Fibroblast of the aortic adventitia (primary cell): ENCODE data around the gene WDR43. TPM values are rescaled to one million over a fixed set of nuclear protein-coding genes. Genes with fewer than 3 reads are reported as not detected.

Experiments
- DNase-seq: peaks from one replicate; pipeline ENCODE4 v3.0.0-alpha.2; 2010; ENCODE audit warnings: low read depth
- H3K4me3 ChIP-seq: 2 replicates; pipeline ENCODE4 v1.5.1; 2011; ENCODE audit warnings: low read depth, mild to moderate bottlenecking, control low read depth, low read length, moderate library complexity
- total RNA-seq: library from RNA; depleted of rRNA; stranded (reverse); fragments of >200 nt; gene quantifications from 2 replicates; pipeline ENCODE4 v1.2.3, GENCODE V29; 2012; ENCODE audit warnings: low replicate concordance
- TF ChIP-seq, protein P1 (sequence below): IDR thresholded peaks from 2 replicates; pipeline ENCODE4 v1.5.1; 2011; ENCODE audit warnings: mild to moderate bottlenecking, low read length, control low read depth, inconsistent platforms; ENCODE audit not compliant: insufficient read depth

WDR43 gene, protein sequence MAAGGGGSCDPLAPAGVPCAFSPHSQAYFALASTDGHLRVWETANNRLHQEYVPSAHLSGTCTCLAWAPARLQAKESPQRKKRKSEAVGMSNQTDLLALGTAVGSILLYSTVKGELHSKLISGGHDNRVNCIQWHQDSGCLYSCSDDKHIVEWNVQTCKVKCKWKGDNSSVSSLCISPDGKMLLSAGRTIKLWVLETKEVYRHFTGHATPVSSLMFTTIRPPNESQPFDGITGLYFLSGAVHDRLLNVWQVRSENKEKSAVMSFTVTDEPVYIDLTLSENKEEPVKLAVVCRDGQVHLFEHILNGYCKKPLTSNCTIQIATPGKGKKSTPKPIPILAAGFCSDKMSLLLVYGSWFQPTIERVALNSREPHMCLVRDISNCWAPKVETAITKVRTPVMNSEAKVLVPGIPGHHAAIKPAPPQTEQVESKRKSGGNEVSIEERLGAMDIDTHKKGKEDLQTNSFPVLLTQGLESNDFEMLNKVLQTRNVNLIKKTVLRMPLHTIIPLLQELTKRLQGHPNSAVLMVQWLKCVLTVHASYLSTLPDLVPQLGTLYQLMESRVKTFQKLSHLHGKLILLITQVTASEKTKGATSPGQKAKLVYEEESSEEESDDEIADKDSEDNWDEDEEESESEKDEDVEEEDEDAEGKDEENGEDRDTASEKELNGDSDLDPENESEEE
- total RNA-seq = 80.2 and 102 TPM in 2 replicates

DNA sequence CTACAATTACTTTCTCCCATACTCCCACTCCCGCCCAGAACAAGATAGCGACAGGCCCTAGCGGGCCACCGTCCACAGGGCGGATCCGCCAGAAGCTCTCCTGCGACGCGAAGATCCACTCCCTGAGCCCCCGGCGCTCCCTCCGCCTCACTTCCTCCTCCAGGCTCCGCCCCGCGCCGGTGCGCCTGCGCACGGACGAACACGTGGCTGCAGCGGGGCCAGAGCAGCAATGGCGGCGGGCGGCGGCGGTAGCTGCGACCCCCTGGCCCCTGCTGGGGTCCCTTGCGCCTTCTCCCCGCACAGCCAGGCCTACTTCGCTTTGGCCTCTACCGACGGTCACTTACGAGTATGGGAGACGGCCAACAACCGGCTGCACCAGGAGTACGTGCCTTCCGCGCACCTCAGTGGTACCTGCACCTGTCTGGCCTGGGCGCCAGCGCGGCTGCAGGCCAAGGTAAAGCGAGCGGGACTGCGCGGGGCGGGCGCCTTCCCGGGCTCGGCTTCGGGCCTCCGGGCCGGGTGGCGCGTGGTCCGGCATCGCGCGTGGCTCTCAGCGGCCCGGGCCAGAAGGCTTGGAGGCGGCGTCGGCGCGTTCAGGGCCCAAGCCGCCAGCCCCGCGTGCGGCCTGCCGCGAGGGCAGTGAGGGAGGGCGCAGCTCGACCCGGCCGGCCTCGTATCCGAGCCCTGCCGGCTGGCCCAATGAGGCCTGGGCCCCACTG lies at the start of gene WDR43:
WDR43 (plus strand) TSS at position 198 of the 719 bp plus-strand sequence; CDS start at position 230, 32 bp downstream.
- TF ChIP-seq, protein P1, sequence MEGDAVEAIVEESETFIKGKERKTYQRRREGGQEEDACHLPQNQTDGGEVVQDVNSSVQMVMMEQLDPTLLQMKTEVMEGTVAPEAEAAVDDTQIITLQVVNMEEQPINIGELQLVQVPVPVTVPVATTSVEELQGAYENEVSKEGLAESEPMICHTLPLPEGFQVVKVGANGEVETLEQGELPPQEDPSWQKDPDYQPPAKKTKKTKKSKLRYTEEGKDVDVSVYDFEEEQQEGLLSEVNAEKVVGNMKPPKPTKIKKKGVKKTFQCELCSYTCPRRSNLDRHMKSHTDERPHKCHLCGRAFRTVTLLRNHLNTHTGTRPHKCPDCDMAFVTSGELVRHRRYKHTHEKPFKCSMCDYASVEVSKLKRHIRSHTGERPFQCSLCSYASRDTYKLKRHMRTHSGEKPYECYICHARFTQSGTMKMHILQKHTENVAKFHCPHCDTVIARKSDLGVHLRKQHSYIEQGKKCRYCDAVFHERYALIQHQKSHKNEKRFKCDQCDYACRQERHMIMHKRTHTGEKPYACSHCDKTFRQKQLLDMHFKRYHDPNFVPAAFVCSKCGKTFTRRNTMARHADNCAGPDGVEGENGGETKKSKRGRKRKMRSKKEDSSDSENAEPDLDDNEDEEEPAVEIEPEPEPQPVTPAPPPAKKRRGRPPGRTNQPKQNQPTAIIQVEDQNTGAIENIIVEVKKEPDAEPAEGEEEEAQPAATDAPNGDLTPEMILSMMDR = no peak
- DNase-seq = peak; percentile 99
- H3K4me3 ChIP-seq = peak within 1 kb of the TSS; percentile 100

DNA sequence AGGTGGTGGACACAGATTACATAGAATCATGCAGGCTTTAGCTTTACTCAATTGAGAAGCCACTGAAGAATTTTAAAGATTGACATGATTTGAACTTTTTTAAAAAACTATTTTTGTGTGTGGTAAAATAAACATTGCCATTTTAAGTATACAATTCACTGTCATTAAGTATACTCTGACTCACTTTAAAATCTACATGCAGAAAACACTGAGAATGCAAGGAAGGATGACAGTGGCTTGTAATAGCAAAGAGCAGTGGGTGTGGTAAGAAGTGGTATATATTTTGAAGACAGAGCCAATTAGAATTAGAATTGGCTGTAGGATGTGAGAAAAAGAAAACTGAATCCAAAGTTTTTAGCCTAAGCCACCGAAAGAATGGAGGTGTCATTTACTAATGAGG lies 39.3 kb upstream of the WDR43 start:
- TF ChIP-seq, protein P1 = no peak
- no peak overlapping the region for H3K4me3 ChIP-seq
- DNase-seq = no peak

DNA sequence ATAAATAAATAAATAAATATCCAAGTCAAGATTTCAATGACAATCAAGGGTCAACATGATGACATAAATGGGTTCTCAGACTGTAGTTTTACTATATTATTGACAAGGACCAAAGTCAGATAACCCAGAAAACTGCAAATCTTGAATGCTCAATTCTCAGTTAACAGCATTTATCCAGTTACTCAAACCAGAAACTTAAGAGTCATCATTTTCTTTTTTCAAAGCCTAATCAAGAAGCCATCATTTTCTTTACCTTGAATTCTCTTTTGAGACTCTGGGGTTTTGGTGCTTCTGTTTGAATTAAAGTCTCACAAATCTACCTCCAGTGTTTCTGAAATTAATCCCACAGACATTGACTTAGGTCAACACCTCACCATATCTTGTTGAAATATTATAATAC lies 38.5 kb upstream of the WDR43 start:
- no peak for DNase-seq
- TF ChIP-seq, protein P1 = no peak
- H3K4me3 ChIP-seq = no peak overlapping the region

DNA sequence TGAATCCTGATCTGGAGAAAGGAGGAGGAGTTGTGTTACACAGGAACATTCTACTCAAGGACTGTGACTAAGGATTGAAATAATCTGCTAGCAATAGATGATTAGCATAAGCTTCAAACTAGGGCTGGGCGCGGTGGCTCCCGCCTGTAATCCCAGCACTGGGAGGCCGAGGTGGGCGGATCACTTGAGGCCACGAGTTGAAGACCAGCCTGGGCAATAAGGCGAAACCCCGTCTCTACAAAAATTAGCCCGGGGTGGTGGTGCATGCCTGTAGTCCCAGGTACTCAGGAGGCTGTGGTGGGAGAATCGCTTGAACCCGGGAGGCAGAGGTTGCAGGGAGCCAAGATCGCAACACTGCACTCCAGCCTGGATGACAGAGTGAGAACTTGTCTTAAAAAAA lies 25.9 kb upstream of the WDR43 start:
- DNase-seq = no peak
- TF ChIP-seq, protein P1 = no peak
- H3K4me3 ChIP-seq = peak overlapping the region; percentile 93

DNA sequence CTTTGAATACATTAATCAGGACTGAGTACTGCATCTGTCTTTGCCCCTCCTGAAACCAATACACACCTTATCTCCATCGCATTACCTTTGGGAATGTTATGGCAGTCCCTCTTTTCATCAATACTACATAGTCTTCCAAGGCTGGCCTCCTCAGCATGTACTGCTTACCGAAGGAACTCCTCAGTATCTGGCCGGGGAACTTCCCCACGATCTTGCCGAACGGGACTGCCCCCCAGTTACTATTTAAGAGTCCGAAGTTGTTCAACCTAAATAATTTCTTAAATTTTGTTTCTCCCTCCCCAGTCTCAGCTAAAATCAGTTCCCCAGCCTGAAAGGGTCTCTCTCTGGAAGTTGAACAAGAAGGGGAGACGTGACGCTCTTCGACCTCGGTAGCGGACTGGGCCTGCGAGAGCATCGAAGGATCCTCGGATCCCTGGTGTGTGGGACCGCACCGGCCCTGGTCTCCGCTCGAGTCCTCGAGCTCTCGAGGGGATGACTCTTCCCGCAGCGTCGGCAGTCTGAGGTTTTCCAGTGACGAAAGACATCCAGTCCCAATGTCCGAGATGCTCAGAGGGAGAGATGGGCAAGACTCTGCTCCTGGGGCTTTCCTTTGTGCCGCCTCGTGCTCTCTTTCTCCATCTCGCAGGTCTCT lies 24.8 kb upstream of the WDR43 start:
- peak; percentile 2 for DNase-seq
- TF ChIP-seq, protein P1 = no peak
- H3K4me3 ChIP-seq = peak overlapping the region; percentile 93
